Liver (tissue), 9 donors: ENCODE results near the gene TPRG1L. TPM values are rescaled to one million over a fixed set of nuclear protein-coding genes. Genes with fewer than 3 reads are reported as not detected.

Source experiments
- DNase-seq: peaks from one replicate; pipeline ENCODE4 v3.0.0-alpha.2; 2017; ENCODE audit warnings: low spot score
- H3K27ac ChIP-seq, 2 donors: one replicate each; pipeline ENCODE4 v1.7.0; 2013; ENCODE audit warnings: inconsistent platforms in 2 of 2, low read length in 2 of 2, control low read depth in 1 of 2, low read depth in 1 of 2, mild to moderate bottlenecking in 1 of 2
- H3K27me3 ChIP-seq, 4 donors: one replicate each; pipeline versions ENCODE4 v1.6.1 to v1.7.0; 2013; ENCODE audit warnings: low read length in 3 of 4, inconsistent platforms in 1 of 4, mild to moderate bottlenecking in 1 of 4, moderate library complexity in 1 of 4; ENCODE audit not compliant: control insufficient read depth in 4 of 4, insufficient read depth in 4 of 4
- H3K36me3 ChIP-seq, 4 donors: one replicate each; pipeline versions ENCODE4 v1.6.1 to v1.7.0; 2013; ENCODE audit warnings: low read length in 3 of 4, mild to moderate bottlenecking in 3 of 4, low read depth in 1 of 4, moderate library complexity in 1 of 4; ENCODE audit not compliant: control insufficient read depth in 4 of 4, insufficient read depth in 3 of 4
- H3K4me1 ChIP-seq, 4 donors: one replicate each; pipeline versions ENCODE4 v1.6.1 to v1.7.0; 2013; ENCODE audit warnings: low read length in 3 of 4, mild to moderate bottlenecking in 3 of 4, moderate library complexity in 1 of 4; ENCODE audit not compliant: control insufficient read depth in 4 of 4, insufficient read depth in 4 of 4
- H3K4me3 ChIP-seq, 3 donors: one replicate each; pipeline versions ENCODE4 v1.6.1 to v1.7.0; 2013; ENCODE audit warnings: low read length in 3 of 3, control low read depth in 1 of 3, low read depth in 1 of 3, mild to moderate bottlenecking in 1 of 3
- H3K9ac ChIP-seq, 2 donors: one replicate each; pipeline ENCODE4 v1.7.0; 2013; ENCODE audit warnings: low read length in 2 of 2, mild to moderate bottlenecking in 2 of 2, moderate library complexity in 2 of 2, control low read depth in 1 of 2, low read depth in 1 of 2
- H3K9me3 ChIP-seq, 4 donors: one replicate each; pipeline versions ENCODE4 v1.6.1 to v1.7.0; 2013; ENCODE audit warnings: low read length in 3 of 4; ENCODE audit not compliant: control insufficient read depth in 4 of 4
- EGR1 ChIP-seq, 2 donors: IDR thresholded peaks; 2 replicates each; pipeline ENCODE4 v1.6.1; 2016 to 2018; ENCODE audit warnings: antibody characterized with exemption in 2 of 2, low read depth in 2 of 2
- FOXA1 ChIP-seq: IDR thresholded peaks from 2 replicates; pipeline ENCODE4 v1.6.1; 2016; ENCODE audit warnings: antibody characterized with exemption
- FOXA2 ChIP-seq: IDR thresholded peaks from 2 replicates; pipeline ENCODE4 v1.6.1; 2016; ENCODE audit warnings: antibody characterized with exemption
- GABPA ChIP-seq, 2 donors: IDR thresholded peaks in 1 of 2; conservative IDR thresholded peaks in 1 of 2; 2 replicates each; pipeline ENCODE4 v1.6.1; 2016; ENCODE audit warnings: antibody characterized with exemption in 2 of 2, mild to moderate bottlenecking in 1 of 2, moderate library complexity in 1 of 2
- HNF4A ChIP-seq, 2 donors: conservative IDR thresholded peaks; 2 replicates each; pipeline ENCODE4 v1.6.1; 2016; ENCODE audit warnings: antibody characterized with exemption in 2 of 2, mild to moderate bottlenecking in 2 of 2
- HNF4G ChIP-seq: IDR thresholded peaks from 2 replicates; pipeline ENCODE4 v1.6.1; 2016; ENCODE audit warnings: antibody characterized with exemption
- JUND ChIP-seq, 2 donors: IDR thresholded peaks; 2 replicates each; pipeline ENCODE4 v1.6.1; 2016; ENCODE audit warnings: antibody characterized with exemption in 2 of 2
- NR2F2 ChIP-seq: IDR thresholded peaks from 2 replicates; pipeline ENCODE4 v1.6.1; 2016; ENCODE audit warnings: antibody characterized with exemption
- RAD21 ChIP-seq, 2 donors: IDR thresholded peaks; 2 replicates each; pipeline ENCODE4 v1.6.1; 2016; ENCODE audit warnings: antibody characterized with exemption in 2 of 2, mild to moderate bottlenecking in 2 of 2
- RXRA ChIP-seq, 2 donors: IDR thresholded peaks; 2 replicates each; pipeline ENCODE4 v1.6.1; 2017 to 2018; ENCODE audit warnings: antibody characterized with exemption in 2 of 2, mild to moderate bottlenecking in 1 of 2
- SP1 ChIP-seq: IDR thresholded peaks from 2 replicates; pipeline ENCODE4 v1.6.1; 2018; ENCODE audit warnings: antibody characterized with exemption, mild to moderate bottlenecking
- TAF1 ChIP-seq: conservative IDR thresholded peaks from 2 replicates; pipeline ENCODE4 v1.6.1; 2016; ENCODE audit warnings: antibody characterized with exemption, mild to moderate bottlenecking
- YY1 ChIP-seq: IDR thresholded peaks from 2 replicates; pipeline ENCODE4 v1.6.1; 2016; ENCODE audit warnings: antibody characterized with exemption, mild to moderate bottlenecking
- WGBS: extraction: QIAGEN DNeasy Blood & Tissue Kit; methylation state at CpG from one replicate; pipeline ENCODE4 v1.1.7; 2013; 5-methylcytosine and 5-hydroxymethylcytosine counted together
- polyA plus RNA-seq, 2 donors: library from polyadenylated mRNA; stranded (reverse) in 1 of 2; unstranded in 1 of 2; fragments of 200-250 nt in 1 of 2; fragments of >200 nt in 1 of 2; fragmentation: Nextera tagmentation in 1 of 2; extraction: Ambion mirVana in 1 of 2; gene quantifications; one replicate each; pipeline versions ENCODE4 v1.2.1 to v1.2.3, GENCODE V29; 2013 to 2015
- total RNA-seq, 2 donors: library from RNA; depleted of rRNA; stranded (reverse); fragments of >200 nt; gene quantifications; one replicate each; pipeline ENCODE4 v1.2.3, GENCODE V29; 2014
- TF ChIP-seq, protein P1 (sequence below): fragments of 150-350 bp; IDR thresholded peaks from 2 replicates; pipeline ENCODE4 v1.5.1; 2017; ENCODE audit warnings: improper control_type of control experiment, low read depth, low read length; ENCODE audit not compliant: missing input control
- TF ChIP-seq, protein P2 (sequence below): IDR thresholded peaks from 2 replicates; pipeline ENCODE4 v1.6.1; 2016; ENCODE audit warnings: antibody characterized with exemption, mild to moderate bottlenecking
- TF ChIP-seq, protein P3 (sequence below): IDR thresholded peaks from 2 replicates; pipeline ENCODE4 v1.6.1; 2016; ENCODE audit warnings: antibody characterized with exemption
- TF ChIP-seq, protein P4 (sequence below): IDR thresholded peaks from 2 replicates; pipeline ENCODE4 v1.6.1; 2016; ENCODE audit warnings: antibody characterized with exemption
- TF ChIP-seq, protein P5 (sequence below): IDR thresholded peaks from 2 replicates; pipeline ENCODE4 v1.6.1; 2016; ENCODE audit warnings: antibody characterized with exemption
- donor health status: healthy.
- donor health status: healthy.
- donor health status: healthy.
- donor health status: healthy.
- donor health status: healthy.

TPRG1L gene
- total and polyA plus RNA-seq, 4 donors = 29.3 to 51.0 (median 43.9) TPM

DNA sequence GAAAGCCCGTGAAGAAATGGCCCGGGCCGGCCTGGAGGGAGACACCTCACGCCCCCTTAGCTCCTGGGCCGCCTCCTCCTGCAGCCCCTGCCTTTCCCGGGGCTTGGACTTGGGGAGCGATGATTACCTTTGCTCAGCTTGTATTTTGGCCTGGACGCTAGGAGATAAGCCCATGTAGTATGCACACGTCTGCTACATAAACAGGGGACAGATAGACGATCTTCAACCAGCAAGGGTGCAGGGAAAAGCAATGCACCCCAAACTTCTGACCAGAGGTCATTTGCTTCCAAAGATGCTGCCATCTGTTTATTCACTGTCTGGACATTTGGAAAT is 28.4 kb downstream of the TPRG1L start (continued):
- TF ChIP-seq, protein P1, sequence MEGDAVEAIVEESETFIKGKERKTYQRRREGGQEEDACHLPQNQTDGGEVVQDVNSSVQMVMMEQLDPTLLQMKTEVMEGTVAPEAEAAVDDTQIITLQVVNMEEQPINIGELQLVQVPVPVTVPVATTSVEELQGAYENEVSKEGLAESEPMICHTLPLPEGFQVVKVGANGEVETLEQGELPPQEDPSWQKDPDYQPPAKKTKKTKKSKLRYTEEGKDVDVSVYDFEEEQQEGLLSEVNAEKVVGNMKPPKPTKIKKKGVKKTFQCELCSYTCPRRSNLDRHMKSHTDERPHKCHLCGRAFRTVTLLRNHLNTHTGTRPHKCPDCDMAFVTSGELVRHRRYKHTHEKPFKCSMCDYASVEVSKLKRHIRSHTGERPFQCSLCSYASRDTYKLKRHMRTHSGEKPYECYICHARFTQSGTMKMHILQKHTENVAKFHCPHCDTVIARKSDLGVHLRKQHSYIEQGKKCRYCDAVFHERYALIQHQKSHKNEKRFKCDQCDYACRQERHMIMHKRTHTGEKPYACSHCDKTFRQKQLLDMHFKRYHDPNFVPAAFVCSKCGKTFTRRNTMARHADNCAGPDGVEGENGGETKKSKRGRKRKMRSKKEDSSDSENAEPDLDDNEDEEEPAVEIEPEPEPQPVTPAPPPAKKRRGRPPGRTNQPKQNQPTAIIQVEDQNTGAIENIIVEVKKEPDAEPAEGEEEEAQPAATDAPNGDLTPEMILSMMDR = no peak
- TF ChIP-seq EGR1 (IDR thresholded peaks at IDR 0.05; ENCODE audit: low read depth in 2 of 2) (no peak), GABPA (IDR thresholded peaks at IDR 0.05 in 1 of 2, conservative IDR thresholded peaks at IDR 0.05 in 1 of 2) (no peak), HNF4A (conservative IDR thresholded peaks at IDR 0.05) (no peak), TAF1 (no peak), FOXA2 (no peak), NR2F2 (no peak)

DNA sequence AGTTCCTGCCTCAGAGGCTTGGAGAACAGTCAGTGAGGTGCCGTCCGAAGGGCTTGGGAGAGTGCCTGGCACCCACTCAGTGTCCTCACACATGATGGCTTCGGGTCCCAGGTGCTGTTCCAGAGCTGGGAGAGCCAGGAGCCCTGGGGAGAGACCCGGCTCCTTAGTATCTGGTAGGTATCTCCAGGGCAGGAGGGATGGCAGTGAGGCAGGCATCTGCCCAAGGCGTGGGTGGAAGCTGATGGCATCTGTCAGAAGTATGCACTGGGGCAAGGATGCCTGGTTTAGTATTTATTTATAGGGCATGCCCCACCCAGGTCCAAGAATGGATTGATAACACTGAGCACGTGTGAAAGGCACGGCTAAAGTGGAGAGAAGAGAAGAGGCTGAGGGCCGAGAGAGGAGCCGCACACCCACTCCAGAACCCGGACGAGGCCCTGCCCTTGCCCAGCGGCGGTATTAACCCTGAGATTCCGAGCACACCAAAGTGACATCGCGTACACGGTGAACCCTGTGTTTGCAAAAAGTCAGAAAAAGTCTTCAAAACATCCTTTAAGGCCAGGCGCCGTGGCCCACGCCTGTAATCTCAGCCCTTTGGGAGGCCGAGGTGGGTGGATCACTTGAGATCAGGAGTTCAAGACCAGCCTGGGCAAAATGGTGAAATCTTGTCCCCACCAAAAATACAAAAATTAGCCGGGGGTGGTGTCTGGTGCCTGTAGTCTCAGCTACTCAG is 29.9 kb downstream of the TPRG1L start:
- DNase-seq = no peak
- Histone ChIP-seq H3K36me3 (no peaks in the 10 kb centered on the region), H3K4me3 (no peak overlapping the region), H3K4me1 (peaks cover 6 to 19% (median 17%) of the 10 kb centered on the region in 4 donors), H3K27ac (no peak overlapping the region), H3K27me3 (peaks cover 0 to 12% (median 6%) of the 10 kb centered on the region in 4 donors), H3K9ac (no peak overlapping the region), H3K9me3 (no peaks in the 10 kb centered on the region)
- WGBS = 92% methylated on average over 22 of the region's 22 CpGs
- no peak for TF ChIP-seq RAD21 (IDR thresholded peaks at IDR 0.05)

DNA sequence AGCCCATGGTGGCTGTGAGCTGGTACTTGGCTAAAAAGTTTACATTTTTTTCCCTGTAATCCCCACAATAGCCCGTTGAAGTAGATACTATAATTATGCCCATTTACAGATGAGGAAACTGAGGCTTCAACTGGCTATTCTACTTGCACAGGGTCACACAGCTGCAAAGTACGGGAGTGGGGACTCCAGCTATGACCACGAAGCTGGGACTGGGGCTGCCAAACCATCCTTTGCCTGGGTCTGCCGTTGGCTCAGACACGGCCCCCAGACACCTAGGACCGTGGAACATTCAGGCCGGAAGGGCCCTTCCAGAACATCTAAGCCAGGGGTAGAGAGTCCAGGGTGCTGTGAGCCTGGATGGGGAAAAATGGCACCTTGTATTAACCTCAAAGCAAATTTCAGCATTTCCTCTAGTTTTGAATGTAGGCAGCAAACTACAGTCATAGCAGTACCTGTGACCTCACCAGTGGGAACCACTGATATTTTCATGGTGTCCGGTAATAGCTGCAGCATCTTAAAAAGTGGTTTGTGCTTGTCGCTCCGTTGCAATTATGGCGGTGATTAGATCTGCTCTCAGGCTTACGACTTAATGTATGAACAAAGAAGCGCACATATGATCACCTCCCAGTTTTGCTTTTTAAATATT is 31.8 kb downstream of the TPRG1L start:
- TF ChIP-seq NR2F2 = no peak
- TF ChIP-seq, protein P2, sequence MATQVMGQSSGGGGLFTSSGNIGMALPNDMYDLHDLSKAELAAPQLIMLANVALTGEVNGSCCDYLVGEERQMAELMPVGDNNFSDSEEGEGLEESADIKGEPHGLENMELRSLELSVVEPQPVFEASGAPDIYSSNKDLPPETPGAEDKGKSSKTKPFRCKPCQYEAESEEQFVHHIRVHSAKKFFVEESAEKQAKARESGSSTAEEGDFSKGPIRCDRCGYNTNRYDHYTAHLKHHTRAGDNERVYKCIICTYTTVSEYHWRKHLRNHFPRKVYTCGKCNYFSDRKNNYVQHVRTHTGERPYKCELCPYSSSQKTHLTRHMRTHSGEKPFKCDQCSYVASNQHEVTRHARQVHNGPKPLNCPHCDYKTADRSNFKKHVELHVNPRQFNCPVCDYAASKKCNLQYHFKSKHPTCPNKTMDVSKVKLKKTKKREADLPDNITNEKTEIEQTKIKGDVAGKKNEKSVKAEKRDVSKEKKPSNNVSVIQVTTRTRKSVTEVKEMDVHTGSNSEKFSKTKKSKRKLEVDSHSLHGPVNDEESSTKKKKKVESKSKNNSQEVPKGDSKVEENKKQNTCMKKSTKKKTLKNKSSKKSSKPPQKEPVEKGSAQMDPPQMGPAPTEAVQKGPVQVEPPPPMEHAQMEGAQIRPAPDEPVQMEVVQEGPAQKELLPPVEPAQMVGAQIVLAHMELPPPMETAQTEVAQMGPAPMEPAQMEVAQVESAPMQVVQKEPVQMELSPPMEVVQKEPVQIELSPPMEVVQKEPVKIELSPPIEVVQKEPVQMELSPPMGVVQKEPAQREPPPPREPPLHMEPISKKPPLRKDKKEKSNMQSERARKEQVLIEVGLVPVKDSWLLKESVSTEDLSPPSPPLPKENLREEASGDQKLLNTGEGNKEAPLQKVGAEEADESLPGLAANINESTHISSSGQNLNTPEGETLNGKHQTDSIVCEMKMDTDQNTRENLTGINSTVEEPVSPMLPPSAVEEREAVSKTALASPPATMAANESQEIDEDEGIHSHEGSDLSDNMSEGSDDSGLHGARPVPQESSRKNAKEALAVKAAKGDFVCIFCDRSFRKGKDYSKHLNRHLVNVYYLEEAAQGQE = no peak
- TF ChIP-seq, protein P1 = no peak
- TF ChIP-seq HNF4A (conservative IDR thresholded peaks at IDR 0.05) = no peak
- TF ChIP-seq RXRA (IDR thresholded peaks at IDR 0.05) = no peak
- no peak for TF ChIP-seq SP1
- TF ChIP-seq GABPA (IDR thresholded peaks at IDR 0.05 in 1 of 2, conservative IDR thresholded peaks at IDR 0.05 in 1 of 2) = no peak
- TF ChIP-seq FOXA1 = no peak
- TF ChIP-seq FOXA2 = no peak
- TF ChIP-seq, protein P3, sequence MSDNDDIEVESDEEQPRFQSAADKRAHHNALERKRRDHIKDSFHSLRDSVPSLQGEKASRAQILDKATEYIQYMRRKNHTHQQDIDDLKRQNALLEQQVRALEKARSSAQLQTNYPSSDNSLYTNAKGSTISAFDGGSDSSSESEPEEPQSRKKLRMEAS = no peak
- no peak for TF ChIP-seq RAD21 (IDR thresholded peaks at IDR 0.05)
- no peak for TF ChIP-seq EGR1 (IDR thresholded peaks at IDR 0.05; ENCODE audit: low read depth in 2 of 2)
- no peak for TF ChIP-seq JUND (IDR thresholded peaks at IDR 0.05)
- TF ChIP-seq TAF1 = no peak
- no peak for TF ChIP-seq HNF4G
- no peak for TF ChIP-seq YY1
- TF ChIP-seq, protein P4, sequence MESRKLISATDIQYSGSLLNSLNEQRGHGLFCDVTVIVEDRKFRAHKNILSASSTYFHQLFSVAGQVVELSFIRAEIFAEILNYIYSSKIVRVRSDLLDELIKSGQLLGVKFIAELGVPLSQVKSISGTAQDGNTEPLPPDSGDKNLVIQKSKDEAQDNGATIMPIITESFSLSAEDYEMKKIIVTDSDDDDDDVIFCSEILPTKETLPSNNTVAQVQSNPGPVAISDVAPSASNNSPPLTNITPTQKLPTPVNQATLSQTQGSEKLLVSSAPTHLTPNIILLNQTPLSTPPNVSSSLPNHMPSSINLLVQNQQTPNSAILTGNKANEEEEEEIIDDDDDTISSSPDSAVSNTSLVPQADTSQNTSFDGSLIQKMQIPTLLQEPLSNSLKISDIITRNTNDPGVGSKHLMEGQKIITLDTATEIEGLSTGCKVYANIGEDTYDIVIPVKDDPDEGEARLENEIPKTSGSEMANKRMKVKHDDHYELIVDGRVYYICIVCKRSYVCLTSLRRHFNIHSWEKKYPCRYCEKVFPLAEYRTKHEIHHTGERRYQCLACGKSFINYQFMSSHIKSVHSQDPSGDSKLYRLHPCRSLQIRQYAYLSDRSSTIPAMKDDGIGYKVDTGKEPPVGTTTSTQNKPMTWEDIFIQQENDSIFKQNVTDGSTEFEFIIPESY = no peak
- TF ChIP-seq, protein P5, sequence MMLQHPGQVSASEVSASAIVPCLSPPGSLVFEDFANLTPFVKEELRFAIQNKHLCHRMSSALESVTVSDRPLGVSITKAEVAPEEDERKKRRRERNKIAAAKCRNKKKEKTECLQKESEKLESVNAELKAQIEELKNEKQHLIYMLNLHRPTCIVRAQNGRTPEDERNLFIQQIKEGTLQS = no peak
- Histone ChIP-seq H3K27me3 (peaks cover 0 to 9% (median 1%) of the 10 kb centered on the region in 4 donors), H3K4me3 (no peak overlapping the region), H3K36me3 (no peaks in the 10 kb centered on the region), H3K9me3 (no peaks in the 10 kb centered on the region), H3K4me1 (peaks cover 6 to 14% (median 9%) of the 10 kb centered on the region in 4 donors), H3K9ac (no peak overlapping the region), H3K27ac (no peak overlapping the region)
- DNase-seq = no peak
- WGBS = 88% methylated on average over 13 of the region's 13 CpGs
